ENCODE results near the gene ZMIZ1. TPM values are rescaled to one million over a fixed set of nuclear protein-coding genes. Genes with fewer than 3 reads are reported as not detected.
"Not testable (repeated sequence)": the region's sequence is repeated elsewhere in the genome, so short reads cannot be mapped to it uniquely, and the experiment has no call there.

The ZMIZ1 gene
- total RNA-seq, 1 donor from 2014 or later = 80.4 TPM

- Mint-ChIP-seq H3K27me3 (ENCODE audit: low read depth) (no peaks in the 10 kb centered on the region), H3K36me3 (ENCODE audit: low read depth) (peaks cover 2% of the 10 kb centered on the region), H3K4me3 (ENCODE audit: low read depth) (no peak overlapping the region), H3K4me1 (ENCODE audit: low read depth) (peaks cover 31% of the 10 kb centered on the region), H3K27ac (no peak overlapping the region), H3K9me3 (no peaks in the 10 kb centered on the region)
- intact Hi-C loops (cut with micrococcal nuclease) = no loop called here
- no peak for DNase-seq (ENCODE audit: low spot score)
Measured at GRCh38 chr10:79328737-79329504, 260.2 kb downstream of the ZMIZ1 start.

GRCh38 chr10:79329529-79329928, 260.8 kb downstream of the ZMIZ1 start:
- no peak overlapping the region for H3K27ac Mint-ChIP-seq
- intact Hi-C loops (cut with micrococcal nuclease) = no loop called here

GRCh38 chr10:79331226-79331625, 262.5 kb downstream of the ZMIZ1 start:
- Mint-ChIP-seq H3K9me3 (no peaks in the 10 kb centered on the region), H3K36me3 (ENCODE audit: low read depth) (peaks cover 2% of the 10 kb centered on the region), H3K27me3 (ENCODE audit: low read depth) (no peaks in the 10 kb centered on the region), H3K4me3 (ENCODE audit: low read depth) (no peak overlapping the region), H3K27ac (peak overlapping the region; percentile 90), H3K4me1 (ENCODE audit: low read depth) (peaks cover 35% of the 10 kb centered on the region)
- no peak for DNase-seq (ENCODE audit: low spot score)
- intact Hi-C loops (cut with micrococcal nuclease) = loop anchor here (1.0 to 10.0 kb wide), 7 partner anchors 8 to 874 kb away; partner anchors contain the start of genes ANXA11 and PPIF

More at GRCh38 chr10:79329529-79329928, 260.8 kb downstream of the ZMIZ1 start:
- Mint-ChIP-seq H3K36me3 (ENCODE audit: low read depth) (peaks cover 2% of the 10 kb centered on the region), H3K27me3 (ENCODE audit: low read depth) (no peaks in the 10 kb centered on the region), H3K4me3 (ENCODE audit: low read depth) (no peak overlapping the region), H3K9me3 (no peaks in the 10 kb centered on the region), H3K4me1 (ENCODE audit: low read depth) (peaks cover 29% of the 10 kb centered on the region)
- DNase-seq (ENCODE audit: low spot score) = no peak

GRCh38 chr10:79331709-79332108, 262.9 kb downstream of the ZMIZ1 start:
- H3K36me3 Mint-ChIP-seq (ENCODE audit: low read depth) = peaks cover 2% of the 10 kb centered on the region
- no peaks in the 10 kb centered on the region for H3K27me3 Mint-ChIP-seq (ENCODE audit: low read depth)
- H3K27ac Mint-ChIP-seq = peak overlapping the region; percentile 90
- H3K4me3 Mint-ChIP-seq (ENCODE audit: low read depth) = peak overlapping the region; percentile 11
- no peaks in the 10 kb centered on the region for H3K9me3 Mint-ChIP-seq
- DNase-seq (ENCODE audit: low spot score) = peak; percentile 71
- intact Hi-C loops (cut with micrococcal nuclease) = loop anchor here (1.0 to 10.0 kb wide), 7 partner anchors 8 to 873 kb away; partner anchors contain the start of genes ANXA11 and PPIF
- peaks cover 37% of the 10 kb centered on the region for H3K4me1 Mint-ChIP-seq (ENCODE audit: low read depth)

DNA sequence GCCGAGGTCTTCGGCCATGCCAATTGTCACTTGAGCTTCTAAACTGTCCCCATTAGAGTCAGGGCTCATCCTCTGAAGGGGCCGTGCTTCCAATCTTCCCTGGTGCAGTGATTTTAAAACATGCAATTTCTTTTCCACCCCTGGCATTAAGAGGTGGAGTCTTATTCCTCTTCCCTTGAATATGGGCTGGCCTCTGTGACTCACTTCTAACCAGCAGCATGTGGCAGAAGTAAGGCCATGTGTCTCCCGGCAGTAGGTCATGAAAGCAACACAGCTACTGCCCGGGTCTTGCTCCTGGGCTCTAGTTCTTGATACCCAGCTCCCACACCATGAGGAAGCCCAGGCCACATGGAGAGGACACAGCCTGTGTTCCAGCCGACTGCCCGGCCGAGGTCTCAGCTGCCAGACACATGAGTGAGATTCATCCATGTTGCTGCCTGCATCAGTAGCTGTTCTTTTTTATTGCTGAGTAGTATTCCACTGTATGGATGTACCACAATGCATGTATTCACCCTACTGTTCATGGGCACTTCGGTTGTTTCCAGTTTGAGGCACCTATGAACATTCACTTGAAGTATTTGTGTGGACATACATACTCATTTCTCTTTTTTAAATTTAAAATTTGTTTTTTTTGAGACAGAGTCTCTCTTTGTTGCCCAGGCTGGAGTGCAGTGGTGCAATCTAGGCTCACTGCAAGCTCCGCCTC, 264.0 kb downstream of the ZMIZ1 start:
- not testable (repeated sequence) for H3K36me3 Mint-ChIP-seq (ENCODE audit: low read depth); DNase-seq (ENCODE audit: low spot score); H3K4me3 Mint-ChIP-seq (ENCODE audit: low read depth); H3K9me3 Mint-ChIP-seq; H3K27me3 Mint-ChIP-seq (ENCODE audit: low read depth)
- Mint-ChIP-seq H3K4me1 (ENCODE audit: low read depth) (peaks cover 40% of the 10 kb centered on the region), H3K27ac (peak overlapping the region; percentile 65)
- intact Hi-C loops (cut with micrococcal nuclease) = loop anchor here (5.0 to 10.0 kb wide), 3 partner anchors 90 to 872 kb away; partner anchors contain the start of gene ANXA11

- no peaks in the 10 kb centered on the region for H3K27me3 Mint-ChIP-seq (ENCODE audit: low read depth)
- intact Hi-C loops (cut with micrococcal nuclease) = loop anchor here (5.0 to 10.0 kb wide), 3 partner anchors 91 to 871 kb away; partner anchors contain the start of gene ANXA11
- H3K9me3 Mint-ChIP-seq = peaks cover 3% of the 10 kb centered on the region
- H3K4me3 Mint-ChIP-seq (ENCODE audit: low read depth) = no peak overlapping the region
- peaks cover 40% of the 10 kb centered on the region for H3K4me1 Mint-ChIP-seq (ENCODE audit: low read depth)
- no peak for DNase-seq (ENCODE audit: low spot score)
- peak overlapping the region; percentile 71 for H3K27ac Mint-ChIP-seq
- H3K36me3 Mint-ChIP-seq (ENCODE audit: low read depth) = peaks cover 2% of the 10 kb centered on the region
Measured at GRCh38 chr10:79333513-79333912, 264.7 kb downstream of the ZMIZ1 start.

GRCh38 chr10:79334573-79334972, 265.8 kb downstream of the ZMIZ1 start:
- H3K36me3 Mint-ChIP-seq (ENCODE audit: low read depth) = peaks cover 2% of the 10 kb centered on the region
- peaks cover 3% of the 10 kb centered on the region for H3K9me3 Mint-ChIP-seq
- intact Hi-C loops (cut with micrococcal nuclease) = loop anchor here (5.0 to 10.0 kb wide), 3 partner anchors 92 to 870 kb away; partner anchors contain the start of gene ANXA11
- DNase-seq (ENCODE audit: low spot score) = no peak
- H3K27ac Mint-ChIP-seq = peak overlapping the region; percentile 7
- no peaks in the 10 kb centered on the region for H3K27me3 Mint-ChIP-seq (ENCODE audit: low read depth)
- no peak overlapping the region for H3K4me3 Mint-ChIP-seq (ENCODE audit: low read depth)
- peaks cover 38% of the 10 kb centered on the region for H3K4me1 Mint-ChIP-seq (ENCODE audit: low read depth)

DNA sequence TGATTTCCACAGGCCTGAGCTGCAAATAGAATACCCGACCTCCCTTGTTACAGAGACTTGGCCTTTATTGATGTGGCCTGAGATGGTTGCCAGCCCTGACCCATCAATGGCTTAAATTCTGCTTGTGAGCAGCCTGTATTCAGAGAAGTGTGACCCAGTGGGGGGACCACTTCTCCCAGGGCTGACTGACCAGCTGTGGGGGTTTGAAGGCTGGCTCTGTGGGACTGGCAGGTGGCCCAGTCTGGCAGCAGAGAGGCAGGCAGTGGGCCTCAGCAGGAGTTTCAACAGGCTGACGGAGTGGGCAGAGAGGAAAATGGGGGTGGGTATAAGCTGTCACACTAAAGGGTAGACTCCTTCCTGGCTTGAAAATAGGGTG, 266.3 kb downstream of the ZMIZ1 start:
- H3K4me1 Mint-ChIP-seq (ENCODE audit: low read depth) = peaks cover 37% of the 10 kb centered on the region
- peaks cover 2% of the 10 kb centered on the region for H3K36me3 Mint-ChIP-seq (ENCODE audit: low read depth)
- no peak overlapping the region for H3K4me3 Mint-ChIP-seq (ENCODE audit: low read depth)
- H3K27me3 Mint-ChIP-seq (ENCODE audit: low read depth) = no peaks in the 10 kb centered on the region
- H3K9me3 Mint-ChIP-seq = peaks cover 3% of the 10 kb centered on the region
- no peak for DNase-seq (ENCODE audit: low spot score)
- intact Hi-C loops (cut with micrococcal nuclease) = loop anchor here (10.0 kb wide), 2 partner anchors 360 to 870 kb away; partner anchors contain the start of gene ANXA11
- H3K27ac Mint-ChIP-seq = peak overlapping the region; percentile 7

DNA sequence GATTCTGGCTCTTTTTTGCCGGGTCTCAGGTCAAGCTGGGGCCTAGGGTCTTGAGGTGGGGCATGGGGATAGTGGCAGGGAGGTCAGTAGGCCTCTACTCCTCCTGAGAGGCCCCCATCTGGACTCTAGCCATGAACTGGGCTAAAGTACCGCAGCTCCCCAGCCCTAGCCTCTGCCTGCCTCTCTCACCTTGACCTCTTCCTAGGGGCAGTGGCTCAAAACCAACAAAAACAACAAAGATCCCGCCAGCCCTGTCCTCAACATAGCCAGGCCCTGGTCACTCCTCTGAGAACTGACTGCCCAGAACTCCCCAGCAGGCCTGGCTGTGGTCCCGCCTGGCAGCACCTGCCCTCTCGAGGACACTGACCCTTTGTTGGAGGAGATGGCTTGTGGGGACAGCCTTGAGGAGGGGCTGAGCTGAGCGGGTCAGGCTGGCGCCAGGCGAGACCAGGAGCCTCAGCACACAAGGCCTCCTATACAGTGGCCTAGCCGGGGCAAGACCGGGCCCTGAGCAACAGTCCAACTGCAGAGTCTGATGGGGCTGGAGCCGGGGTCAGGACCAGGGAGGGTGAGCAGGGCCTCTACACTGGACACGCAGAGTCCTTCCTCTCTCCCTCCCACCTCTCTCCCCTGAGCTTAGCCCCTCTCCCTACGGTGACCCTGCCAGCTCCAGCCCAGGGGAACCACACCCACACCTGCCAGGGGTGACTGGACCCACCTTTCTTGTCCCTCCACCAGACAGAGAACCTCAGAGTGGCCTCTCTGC, 266.9 kb downstream of the ZMIZ1 start:
- intact Hi-C loops (cut with micrococcal nuclease) = loop anchor here (10.0 kb wide), 2 partner anchors 361 to 869 kb away; partner anchors contain the start of gene ANXA11
- no peak for DNase-seq (ENCODE audit: low spot score)
- H3K9me3 Mint-ChIP-seq = peaks cover 3% of the 10 kb centered on the region
- H3K36me3 Mint-ChIP-seq (ENCODE audit: low read depth) = peaks cover 2% of the 10 kb centered on the region
- no peaks in the 10 kb centered on the region for H3K27me3 Mint-ChIP-seq (ENCODE audit: low read depth)
- no peak overlapping the region for H3K4me3 Mint-ChIP-seq (ENCODE audit: low read depth)
- H3K27ac Mint-ChIP-seq = peak overlapping the region; percentile 7
- peaks cover 37% of the 10 kb centered on the region for H3K4me1 Mint-ChIP-seq (ENCODE audit: low read depth)

- Mint-ChIP-seq H3K36me3 (ENCODE audit: low read depth) (peaks cover 2% of the 10 kb centered on the region), H3K9me3 (peaks cover 3% of the 10 kb centered on the region), H3K27me3 (ENCODE audit: low read depth) (no peaks in the 10 kb centered on the region), H3K4me3 (ENCODE audit: low read depth) (no peak overlapping the region), H3K27ac (no peak overlapping the region), H3K4me1 (ENCODE audit: low read depth) (peaks cover 33% of the 10 kb centered on the region)
- intact Hi-C loops (cut with micrococcal nuclease) = loop anchor here (10.0 kb wide), 2 partner anchors 361 to 869 kb away; partner anchors contain the start of gene ANXA11
- no peak for DNase-seq (ENCODE audit: low spot score)
Measured at GRCh38 chr10:79336276-79336675, 267.5 kb downstream of the ZMIZ1 start.

GRCh38 chr10:79336739-79337138, 268.0 kb downstream of the ZMIZ1 start:
- peaks cover 3% of the 10 kb centered on the region for H3K9me3 Mint-ChIP-seq
- H3K36me3 Mint-ChIP-seq (ENCODE audit: low read depth) = peaks cover 2% of the 10 kb centered on the region
- intact Hi-C loops (cut with micrococcal nuclease) = loop anchor here (10.0 kb wide), 2 partner anchors 362 to 868 kb away; partner anchors contain the start of gene ANXA11
- no peak overlapping the region for H3K4me3 Mint-ChIP-seq (ENCODE audit: low read depth)
- peaks cover 29% of the 10 kb centered on the region for H3K4me1 Mint-ChIP-seq (ENCODE audit: low read depth)
- no peak for DNase-seq (ENCODE audit: low spot score)
- no peak overlapping the region for H3K27ac Mint-ChIP-seq
- H3K27me3 Mint-ChIP-seq (ENCODE audit: low read depth) = no peaks in the 10 kb centered on the region
